Suprapubic skin (tissue), 4 donors: ENCODE measurements around the gene GTF2IRD1. TPM values are rescaled to one million over a fixed set of nuclear protein-coding genes. Genes with fewer than 3 reads are reported as not detected.
"Not testable (repeated sequence)": the region's sequence is repeated elsewhere in the genome, so short reads cannot be mapped to it uniquely, and the experiment has no call there.

ENCODE experiments used
- DNase-seq, 2 donors: peaks; one replicate each; pipeline ENCODE4 v3.0.0-alpha.2; 2019; ENCODE audit warnings: low spot score in 2 of 2
- H3K27ac ChIP-seq: fragments of 200-600 bp; sonication (generic); one replicate; pipeline ENCODE4 v1.5.1; 2019
- H3K27me3 ChIP-seq: fragments of 200-600 bp; sonication (generic); one replicate; pipeline ENCODE4 v1.5.1; 2019
- H3K36me3 ChIP-seq: fragments of 200-600 bp; sonication (generic); one replicate; pipeline ENCODE4 v1.5.1; 2019
- H3K4me1 ChIP-seq: fragments of 200-600 bp; sonication (generic); one replicate; pipeline ENCODE4 v1.5.1; 2019
- H3K4me3 ChIP-seq: fragments of 200-600 bp; sonication (generic); one replicate; pipeline ENCODE4 v1.5.1; 2019; ENCODE audit warnings: mild to moderate bottlenecking
- H3K9me3 ChIP-seq: fragments of 200-600 bp; sonication (generic); one replicate; pipeline ENCODE4 v1.5.1; 2019
- CTCF ChIP-seq, 2 donors: fragments of 200-600 bp in 1 of 2; fragments of 450-650 bp in 1 of 2; sonication (generic) in 1 of 2; IDR thresholded peaks; one replicate each; pipeline ENCODE4 v1.5.1; 2016 to 2019; ENCODE audit warnings: antibody characterized with exemption in 2 of 2, mild to moderate bottlenecking in 1 of 2, moderate library complexity in 1 of 2
- EP300 ChIP-seq: sonication (generic); formaldehyde crosslinking; IDR thresholded peaks from one replicate; pipeline ENCODE4 v1.6.1; 2017; ENCODE audit warnings: antibody characterized with exemption
- POLR2A ChIP-seq, 2 donors: fragments of 450-650 bp; IDR thresholded peaks; one replicate each; pipeline ENCODE4 v1.6.1; 2017; ENCODE audit warnings: antibody characterized with exemption in 2 of 2, mild to moderate bottlenecking in 2 of 2, moderate library complexity in 2 of 2
- POLR2AphosphoS5 ChIP-seq, 3 donors: sonication (generic); formaldehyde crosslinking; IDR thresholded peaks; one replicate each; pipeline ENCODE4 v1.6.1; 2017; ENCODE audit warnings: antibody characterized with exemption in 3 of 3
- WGBS: methylation state at CpG from one replicate; pipeline ENCODE4 v1.1.5; 2018; 5-methylcytosine and 5-hydroxymethylcytosine counted together
- total RNA-seq, 4 donors: library from RNA; depleted of rRNA; stranded (reverse); fragments of >200 nt; gene quantifications; one replicate each; pipeline ENCODE4 v1.1.0, GENCODE V29; 2016

Gene GTF2IRD1
- total RNA-seq, 4 donors from 2014 or later: 23.1 to 41.2 (median 25.0) TPM

GRCh38 chr7:74424291-74424880 is 29.3 kb upstream of the GTF2IRD1 start:
- Histone ChIP-seq H3K27me3 (no peaks in the 10 kb centered on the region), H3K36me3 (no peaks in the 10 kb centered on the region), H3K4me3 (no peak overlapping the region), H3K27ac (no peak overlapping the region), H3K9me3 (no peaks in the 10 kb centered on the region), H3K4me1 (no peaks in the 10 kb centered on the region)
- no peak for DNase-seq
- WGBS: 85% methylated on average over 7 of the region's 10 CpGs
- TF ChIP-seq CTCF (IDR thresholded peaks at IDR 0.05): no peak
- no peak for TF ChIP-seq POLR2A (IDR thresholded peaks at IDR 0.05)
- TF ChIP-seq EP300: no peak
- no peak for TF ChIP-seq POLR2AphosphoS5 (IDR thresholded peaks at IDR 0.05)

- no peak overlapping the region for H3K4me3 ChIP-seq
- H3K27me3 ChIP-seq: no peaks in the 10 kb centered on the region
- H3K27ac ChIP-seq: no peak overlapping the region
- DNase-seq: no peak
- TF ChIP-seq CTCF (IDR thresholded peaks at IDR 0.05) (no peak), POLR2AphosphoS5 (IDR thresholded peaks at IDR 0.05) (no peak), EP300 (no peak), POLR2A (IDR thresholded peaks at IDR 0.05) (no peak)
- H3K36me3 ChIP-seq: no peaks in the 10 kb centered on the region
- no peaks in the 10 kb centered on the region for H3K9me3 ChIP-seq
- H3K4me1 ChIP-seq: peaks cover 6% of the 10 kb centered on the region
- 95% methylated on average over 4 of the region's 4 CpGs for WGBS
Measured at GRCh38 chr7:74428023-74428422, 25.7 kb upstream of the GTF2IRD1 start.

GRCh38 chr7:74429153-74429747 is 24.5 kb upstream of the GTF2IRD1 start:
- TF ChIP-seq POLR2AphosphoS5 (IDR thresholded peaks at IDR 0.05) (no peak), POLR2A (IDR thresholded peaks at IDR 0.05) (no peak), EP300 (no peak), CTCF (IDR thresholded peaks at IDR 0.05) (no peak)
- Histone ChIP-seq H3K36me3 (no peaks in the 10 kb centered on the region), H3K4me3 (no peak overlapping the region), H3K27me3 (no peaks in the 10 kb centered on the region), H3K4me1 (peaks cover 6% of the 10 kb centered on the region), H3K27ac (no peak overlapping the region), H3K9me3 (no peaks in the 10 kb centered on the region)
- WGBS: 75% methylated on average over 17 of the region's 17 CpGs
- no peak for DNase-seq

- H3K9me3 ChIP-seq, H3K27me3 ChIP-seq, H3K4me1 ChIP-seq, H3K4me3 ChIP-seq, H3K27ac ChIP-seq, H3K36me3 ChIP-seq, DNase-seq: not testable (repeated sequence)
- WGBS: 59% methylated on average over 8 of the region's 9 CpGs
Measured at GRCh38 chr7:74430409-74430808, 23.3 kb upstream of the GTF2IRD1 start.

GRCh38 chr7:74430961-74431466 is 22.7 kb upstream of the GTF2IRD1 start:
- Histone ChIP-seq H3K4me1 (peaks cover 6% of the 10 kb centered on the region), H3K4me3 (no peak overlapping the region), H3K27ac (no peak overlapping the region), H3K9me3 (no peaks in the 10 kb centered on the region), H3K36me3 (no peaks in the 10 kb centered on the region), H3K27me3 (no peaks in the 10 kb centered on the region)
- no peak for TF ChIP-seq CTCF (IDR thresholded peaks at IDR 0.05)
- no peak for TF ChIP-seq POLR2A (IDR thresholded peaks at IDR 0.05)
- no peak for TF ChIP-seq EP300
- TF ChIP-seq POLR2AphosphoS5 (IDR thresholded peaks at IDR 0.05): no peak
- DNase-seq: no peak
- 47% methylated on average over 10 of the region's 12 CpGs for WGBS

- not testable (repeated sequence) for H3K4me3 ChIP-seq, DNase-seq, H3K9me3 ChIP-seq, H3K36me3 ChIP-seq, H3K27me3 ChIP-seq, H3K4me1 ChIP-seq, H3K27ac ChIP-seq
- WGBS: 94% methylated on average over 1 of the region's 1 CpG
Measured at GRCh38 chr7:74437291-74437571, 16.5 kb upstream of the GTF2IRD1 start.
